AG09319 (cell line): ENCODE measurements around the gene PFN3.

Experiments used
- DNase-seq: peaks from one replicate; pipeline ENCODE4 v3.0.0-alpha.2; 2010; ENCODE audit warnings: low read depth; ENCODE audit errors: extremely low read depth
- TF ChIP-seq, protein P1 (sequence below): IDR thresholded peaks from 2 replicates; pipeline ENCODE4 v1.5.1; 2011; ENCODE audit warnings: low read depth, mild to moderate bottlenecking, inconsistent platforms, low read length, moderate library complexity

The PFN3 gene

GRCh38 chr5:177403792-177404640 lies 3.6 kb upstream of the PFN3 start:
- TF ChIP-seq, protein P1, sequence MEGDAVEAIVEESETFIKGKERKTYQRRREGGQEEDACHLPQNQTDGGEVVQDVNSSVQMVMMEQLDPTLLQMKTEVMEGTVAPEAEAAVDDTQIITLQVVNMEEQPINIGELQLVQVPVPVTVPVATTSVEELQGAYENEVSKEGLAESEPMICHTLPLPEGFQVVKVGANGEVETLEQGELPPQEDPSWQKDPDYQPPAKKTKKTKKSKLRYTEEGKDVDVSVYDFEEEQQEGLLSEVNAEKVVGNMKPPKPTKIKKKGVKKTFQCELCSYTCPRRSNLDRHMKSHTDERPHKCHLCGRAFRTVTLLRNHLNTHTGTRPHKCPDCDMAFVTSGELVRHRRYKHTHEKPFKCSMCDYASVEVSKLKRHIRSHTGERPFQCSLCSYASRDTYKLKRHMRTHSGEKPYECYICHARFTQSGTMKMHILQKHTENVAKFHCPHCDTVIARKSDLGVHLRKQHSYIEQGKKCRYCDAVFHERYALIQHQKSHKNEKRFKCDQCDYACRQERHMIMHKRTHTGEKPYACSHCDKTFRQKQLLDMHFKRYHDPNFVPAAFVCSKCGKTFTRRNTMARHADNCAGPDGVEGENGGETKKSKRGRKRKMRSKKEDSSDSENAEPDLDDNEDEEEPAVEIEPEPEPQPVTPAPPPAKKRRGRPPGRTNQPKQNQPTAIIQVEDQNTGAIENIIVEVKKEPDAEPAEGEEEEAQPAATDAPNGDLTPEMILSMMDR: peak; percentile 72
- no peak for DNase-seq

GRCh38 chr5:177403102-177403791 lies 2.8 kb upstream of the PFN3 start:
- TF ChIP-seq, protein P1: no peak
- DNase-seq: no peak

GRCh38 chr5:177402271-177403043 lies 2.0 kb upstream of the PFN3 start:
- DNase-seq: no peak
- TF ChIP-seq, protein P1: peak; percentile 34

DNA sequence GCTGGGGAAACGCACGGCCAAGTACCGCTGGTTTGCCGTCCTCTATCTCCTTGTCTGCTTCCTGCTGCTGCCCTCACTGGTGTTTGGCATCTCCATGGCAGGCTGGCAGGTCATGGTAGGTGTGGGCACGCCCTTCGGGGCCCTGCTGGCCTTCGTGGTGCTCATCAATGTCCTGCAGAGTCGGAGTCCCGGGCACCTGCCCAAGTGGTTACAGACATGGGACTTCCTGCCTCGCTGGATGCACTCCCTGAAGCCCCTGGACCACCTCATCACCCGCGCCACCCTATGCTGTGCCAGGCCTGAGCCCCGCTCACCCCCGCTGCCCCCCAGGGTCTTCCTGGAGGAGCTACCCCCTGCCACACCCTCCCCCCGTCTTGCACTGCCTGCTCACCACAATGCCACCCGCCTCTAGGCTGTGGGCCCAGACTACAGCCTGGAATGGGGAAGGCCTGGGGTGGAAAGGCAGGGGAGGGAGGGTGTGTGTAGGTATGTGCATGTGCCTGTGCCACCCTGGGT lies 2.5 kb downstream of the PFN3 start:
- no peak for DNase-seq
- TF ChIP-seq, protein P1: no peak

GRCh38 chr5:177396807-177397206 lies 3.7 kb downstream of the PFN3 start:
- TF ChIP-seq, protein P1: no peak
- DNase-seq: no peak

DNA sequence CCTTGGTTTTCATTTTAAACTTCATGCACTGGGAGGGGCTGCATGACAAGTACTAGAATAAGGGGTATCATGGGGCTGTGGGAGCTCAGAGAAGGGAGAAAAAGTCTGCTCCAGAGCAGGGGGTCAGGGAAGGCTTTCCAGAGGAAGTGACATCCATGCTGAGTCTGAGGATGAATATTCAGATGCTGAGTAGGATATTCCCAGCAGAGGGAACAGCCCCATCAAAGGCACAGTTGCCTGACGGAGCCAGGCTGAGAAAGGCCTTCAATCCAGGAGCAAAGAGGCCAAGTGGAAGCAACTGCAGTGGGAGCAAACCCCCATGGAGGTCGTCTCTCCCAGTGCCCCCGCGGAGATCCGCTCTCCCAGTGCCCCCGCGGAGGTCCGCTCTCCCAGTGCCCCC lies 4.4 kb downstream of the PFN3 start:
- no peak for DNase-seq
- TF ChIP-seq, protein P1: no peak
